HG02943 (cell line): Measurements from ENCODE around the gene SIM2.

ENCODE experiments used
- ATAC-seq: cut with Tn5 transposase; IDR thresholded peaks from one replicate; pipeline ENCODE4 v1.9.1; 2021; ENCODE audit warnings: mild to moderate bottlenecking, low read depth, moderate library complexity; ENCODE audit not compliant: unreplicated experiment

Gene SIM2

DNA sequence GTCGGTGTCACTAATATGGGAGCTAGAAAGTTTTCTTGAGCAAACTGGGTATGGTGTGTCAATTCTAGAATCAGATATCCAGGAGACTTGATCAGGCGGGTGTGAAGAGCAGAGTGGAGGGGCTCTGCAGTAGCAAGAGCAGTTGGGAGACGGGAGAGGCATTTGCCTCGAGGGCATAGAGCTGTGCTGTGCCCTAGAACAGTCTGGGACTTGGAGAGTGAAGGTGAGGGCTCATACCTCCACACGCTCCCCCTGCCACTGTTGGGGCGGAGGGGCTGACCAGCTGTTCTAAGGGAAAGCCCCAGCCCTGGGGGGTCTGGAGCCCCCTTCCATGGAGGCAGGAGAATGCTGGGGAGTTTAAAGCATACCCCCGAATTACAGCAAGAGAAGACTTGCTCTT, 33.8 kb downstream of the SIM2 start:
- no peak for ATAC-seq

DNA sequence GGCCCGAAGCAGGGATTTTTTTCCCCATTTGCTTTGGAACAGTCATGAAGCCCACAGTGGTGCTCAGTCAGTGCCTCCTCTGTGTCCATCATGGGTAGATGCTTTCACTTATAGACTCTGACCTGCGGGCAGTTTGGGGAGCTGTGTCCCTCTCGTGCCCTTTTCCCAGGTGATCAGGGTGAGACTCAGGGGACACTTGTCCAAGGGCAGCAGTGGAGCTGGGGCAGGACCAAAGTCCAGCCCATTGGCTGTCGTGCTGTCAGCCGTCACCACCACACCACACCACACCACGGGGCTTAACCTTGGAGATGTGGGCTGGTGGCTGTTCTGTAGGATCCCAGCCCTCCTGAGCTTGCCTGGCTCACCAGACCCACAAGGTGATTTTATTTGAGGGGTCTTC, 34.9 kb downstream of the SIM2 start:
- ATAC-seq, result no peak

DNA sequence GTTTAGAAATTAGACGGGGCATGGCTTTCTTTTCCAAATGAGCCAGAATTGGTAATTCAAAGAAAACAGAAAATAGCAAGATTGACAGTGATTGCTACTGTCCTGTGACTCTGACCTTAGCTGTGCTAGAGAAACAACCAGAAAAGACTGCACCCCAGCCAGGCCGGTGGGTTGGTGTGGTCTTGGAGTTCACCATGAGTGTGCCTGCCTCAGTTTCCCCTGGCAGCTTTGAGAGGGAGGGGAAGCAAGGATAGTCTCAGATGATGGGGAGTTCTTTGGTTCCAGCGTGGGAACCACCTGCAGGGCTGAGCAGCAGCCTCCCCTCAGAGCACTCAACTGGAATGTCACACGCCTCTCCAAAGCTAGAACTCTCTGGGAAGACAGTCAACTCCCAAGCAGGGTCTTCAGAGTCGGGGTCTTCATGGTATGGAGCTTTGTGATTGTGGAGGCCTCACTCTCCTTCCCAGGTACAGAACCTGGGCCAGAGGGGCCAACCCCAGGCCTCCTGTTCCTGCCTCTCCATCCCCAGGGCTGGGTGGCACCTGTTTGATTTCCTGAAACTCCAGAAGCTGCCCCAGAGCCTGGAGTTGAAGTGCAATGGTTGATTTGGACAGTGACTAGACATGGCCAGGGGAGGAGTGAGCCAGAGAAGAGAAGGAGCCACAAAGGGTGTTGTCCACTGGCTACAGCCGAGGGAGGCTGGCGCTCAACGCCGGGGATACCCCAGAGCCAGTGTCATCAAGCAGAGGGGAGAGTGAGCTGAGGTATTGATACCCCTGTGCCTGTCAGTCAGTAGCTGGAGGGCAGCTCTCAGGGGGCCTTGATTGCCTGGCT, 35.7 kb downstream of the SIM2 start:
- ATAC-seq, result no peak

DNA sequence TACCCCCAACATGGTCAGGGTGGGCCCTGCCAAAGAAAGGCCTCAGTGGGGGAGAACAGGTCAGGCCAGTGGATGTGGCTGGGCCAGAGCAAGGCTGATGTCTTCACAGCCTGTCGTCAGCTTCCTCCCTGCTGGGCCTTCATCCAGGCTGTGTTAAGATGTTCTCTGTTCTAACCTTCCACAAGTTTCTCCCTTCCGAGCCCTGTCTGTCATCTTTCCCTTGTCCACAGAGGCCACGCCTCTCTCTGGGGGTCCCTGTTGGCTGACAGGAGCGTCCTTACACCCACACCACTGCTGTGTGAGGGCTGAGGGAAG, 36.2 kb downstream of the SIM2 start:
- ATAC-seq, result no peak

DNA sequence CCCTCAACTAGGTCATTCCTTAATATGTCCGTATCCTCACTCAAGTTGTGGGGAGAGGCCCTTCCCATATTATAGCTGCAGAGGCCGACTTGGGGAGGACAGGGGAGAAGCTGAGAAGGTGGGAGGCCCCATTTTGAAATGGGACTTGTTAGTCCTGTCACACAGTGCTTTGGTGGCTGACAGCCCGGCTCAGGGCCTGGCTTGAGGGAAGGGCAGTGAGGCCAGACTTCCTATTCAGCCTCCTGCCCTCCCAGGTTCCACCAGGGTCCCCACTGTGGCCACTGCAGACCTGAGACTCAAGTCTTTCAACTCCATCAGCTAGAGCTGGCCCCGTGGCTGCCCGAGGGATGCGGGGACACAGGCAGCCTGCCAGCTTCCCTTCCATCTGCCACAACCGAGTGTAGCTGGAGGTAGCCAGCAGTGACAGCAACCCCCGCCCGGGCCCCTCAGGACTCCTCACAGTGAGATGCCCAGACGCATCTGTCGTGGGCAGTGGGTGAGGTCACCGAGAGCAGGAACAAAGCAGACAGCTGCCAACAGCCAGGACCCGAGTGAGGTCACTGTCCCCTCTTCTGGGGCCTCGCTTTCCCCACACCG, 36.9 kb downstream of the SIM2 start:
- no peak for ATAC-seq

DNA sequence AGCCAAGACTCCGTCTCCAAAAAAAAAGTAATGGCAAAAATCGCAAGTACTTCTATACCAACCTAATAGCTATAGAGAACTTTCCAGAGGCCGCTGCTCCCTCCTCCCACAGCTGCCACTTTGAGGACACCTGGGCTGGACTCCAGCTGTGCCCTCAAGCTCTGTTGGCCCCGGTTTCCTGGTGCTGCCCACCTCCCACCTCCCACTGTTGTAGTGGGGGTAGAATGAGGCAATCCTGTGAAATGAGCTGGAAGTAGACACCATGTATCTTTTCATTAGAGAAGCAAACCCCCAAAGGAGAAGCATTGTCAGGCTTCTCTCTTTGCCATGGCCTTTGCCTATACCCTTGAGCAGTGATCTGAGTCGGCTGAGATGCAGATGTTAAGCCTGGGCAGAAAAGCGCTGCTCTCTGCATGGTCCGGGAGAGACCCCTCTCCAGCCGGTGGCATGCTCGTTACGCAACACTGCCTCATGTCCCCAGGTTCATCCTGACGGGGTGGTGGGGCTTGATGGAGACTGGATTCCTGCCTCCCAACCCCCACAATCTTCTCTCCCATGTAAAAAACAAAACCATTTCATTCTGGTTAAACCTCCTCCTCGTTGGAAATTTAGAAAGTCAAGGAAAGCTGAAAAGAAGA, 39.7 kb downstream of the SIM2 start:
- ATAC-seq, result no peak

DNA sequence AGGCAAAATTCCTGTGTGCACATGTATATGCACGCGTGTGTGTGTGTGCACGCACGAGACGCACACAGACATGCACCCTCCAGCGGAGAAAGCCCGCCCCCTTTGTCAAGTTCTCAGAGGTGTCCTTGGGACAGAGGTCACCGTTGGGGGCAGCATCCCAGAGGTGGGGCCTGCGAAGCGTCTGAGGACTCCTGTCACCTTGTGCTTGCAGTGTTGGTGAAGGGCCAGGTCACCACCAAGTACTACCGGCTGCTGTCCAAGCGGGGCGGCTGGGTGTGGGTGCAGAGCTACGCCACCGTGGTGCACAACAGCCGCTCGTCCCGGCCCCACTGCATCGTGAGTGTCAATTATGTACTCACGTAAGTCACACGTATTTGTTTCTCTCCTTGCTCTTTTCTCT, 42.6 kb downstream of the SIM2 start:
- ATAC-seq, result no peak

DNA sequence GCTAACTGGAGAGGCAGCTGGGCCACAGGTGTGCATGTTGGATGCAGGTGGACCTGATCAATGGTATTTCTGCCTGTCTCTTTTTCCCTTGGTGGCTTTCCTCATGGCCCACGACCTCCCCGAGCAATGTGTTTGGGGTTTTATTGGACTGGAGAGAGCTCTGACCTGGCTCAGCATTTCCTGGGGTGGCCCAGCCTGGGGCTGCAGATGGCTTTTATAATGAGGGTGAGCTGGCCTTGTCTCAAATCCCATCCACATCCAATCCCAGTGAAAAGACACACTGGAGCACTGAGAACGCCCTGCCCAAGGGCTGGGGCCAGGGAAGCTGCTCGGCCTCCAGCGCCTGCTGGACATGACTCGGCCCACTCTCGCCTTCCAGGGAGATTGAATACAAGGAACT, 44.1 kb downstream of the SIM2 start:
- no peak for ATAC-seq

DNA sequence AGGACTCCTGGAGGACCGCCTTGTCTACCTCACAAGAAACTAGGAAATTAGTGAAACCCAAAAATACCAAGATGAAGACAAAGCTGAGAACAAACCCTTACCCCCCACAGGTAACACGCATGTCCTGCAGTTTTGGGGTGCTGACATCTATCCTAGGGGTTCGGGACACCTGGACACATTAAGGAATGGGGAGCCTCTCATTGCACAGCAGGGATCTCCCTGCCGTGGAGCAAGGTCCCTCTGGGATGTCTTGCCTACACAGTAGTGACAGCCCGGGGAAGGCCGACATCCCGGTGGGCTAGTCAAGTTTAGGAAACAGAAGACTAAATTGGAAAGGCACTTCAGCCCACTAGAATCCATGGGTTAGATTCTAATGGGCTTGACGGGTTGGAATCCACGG, 44.5 kb downstream of the SIM2 start:
- no peak for ATAC-seq

DNA sequence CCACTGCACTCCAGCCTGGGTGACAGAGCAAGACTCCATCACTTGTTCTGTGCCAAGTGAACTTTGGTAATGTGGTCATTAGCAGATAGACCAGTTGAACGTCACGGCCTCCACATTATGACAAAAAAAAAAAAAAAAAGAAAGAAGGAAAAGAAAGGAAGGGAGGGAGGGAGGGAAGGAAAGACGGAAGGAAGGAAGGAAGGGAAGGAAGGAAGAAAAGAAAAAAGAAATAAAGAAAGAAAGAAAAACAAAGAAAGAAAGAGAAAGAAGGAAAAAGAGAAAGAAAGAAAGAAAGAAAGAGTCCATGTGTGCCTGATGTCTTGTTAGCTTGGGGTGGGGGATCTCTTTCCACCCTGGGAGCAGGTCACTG, 45.3 kb downstream of the SIM2 start:
- no peak for ATAC-seq

DNA sequence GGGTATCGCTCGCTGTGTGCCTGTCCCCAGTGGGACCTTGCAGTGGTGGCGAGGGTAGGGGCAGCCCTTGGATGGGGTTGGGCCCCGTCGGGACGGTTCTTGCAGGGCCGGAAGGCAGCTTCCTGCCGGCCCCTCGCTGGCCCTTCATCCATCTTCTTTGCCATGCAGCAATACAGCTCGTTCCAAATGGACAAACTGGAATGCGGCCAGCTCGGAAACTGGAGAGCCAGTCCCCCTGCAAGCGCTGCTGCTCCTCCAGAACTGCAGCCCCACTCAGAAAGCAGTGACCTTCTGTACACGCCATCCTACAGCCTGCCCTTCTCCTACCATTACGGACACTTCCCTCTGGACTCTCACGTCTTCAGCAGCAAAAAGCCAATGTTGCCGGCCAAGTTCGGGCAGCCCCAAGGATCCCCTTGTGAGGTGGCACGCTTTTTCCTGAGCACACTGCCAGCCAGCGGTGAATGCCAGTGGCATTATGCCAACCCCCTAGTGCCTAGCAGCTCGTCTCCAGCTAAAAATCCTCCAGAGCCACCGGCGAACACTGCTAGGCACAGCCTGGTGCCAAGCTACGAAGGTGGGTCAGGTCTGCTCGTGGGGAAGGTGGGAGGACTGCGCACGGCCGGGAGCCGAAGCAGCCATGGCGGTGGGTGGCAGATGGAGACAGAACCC, 45.8 kb downstream of the SIM2 start:
- no peak for ATAC-seq

DNA sequence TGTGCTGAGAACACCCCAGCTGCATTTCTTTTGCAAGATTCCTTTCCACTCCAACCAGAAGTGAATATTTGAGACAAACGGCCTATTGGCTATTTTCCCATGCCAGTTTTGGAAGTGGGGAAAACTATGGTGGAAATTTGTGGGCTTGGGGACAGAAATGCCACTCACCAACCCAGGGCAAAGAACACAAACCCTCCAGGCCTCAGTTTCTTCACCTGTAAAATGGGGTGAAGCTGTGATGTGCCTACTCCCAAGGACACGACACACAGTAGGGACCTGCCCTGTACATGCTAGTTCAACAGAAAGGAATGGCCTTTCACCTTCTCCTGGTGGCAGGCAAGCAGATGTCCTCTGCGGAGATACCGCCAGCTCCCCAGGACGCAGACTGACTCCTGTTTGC, 46.5 kb downstream of the SIM2 start:
- ATAC-seq, result no peak

DNA sequence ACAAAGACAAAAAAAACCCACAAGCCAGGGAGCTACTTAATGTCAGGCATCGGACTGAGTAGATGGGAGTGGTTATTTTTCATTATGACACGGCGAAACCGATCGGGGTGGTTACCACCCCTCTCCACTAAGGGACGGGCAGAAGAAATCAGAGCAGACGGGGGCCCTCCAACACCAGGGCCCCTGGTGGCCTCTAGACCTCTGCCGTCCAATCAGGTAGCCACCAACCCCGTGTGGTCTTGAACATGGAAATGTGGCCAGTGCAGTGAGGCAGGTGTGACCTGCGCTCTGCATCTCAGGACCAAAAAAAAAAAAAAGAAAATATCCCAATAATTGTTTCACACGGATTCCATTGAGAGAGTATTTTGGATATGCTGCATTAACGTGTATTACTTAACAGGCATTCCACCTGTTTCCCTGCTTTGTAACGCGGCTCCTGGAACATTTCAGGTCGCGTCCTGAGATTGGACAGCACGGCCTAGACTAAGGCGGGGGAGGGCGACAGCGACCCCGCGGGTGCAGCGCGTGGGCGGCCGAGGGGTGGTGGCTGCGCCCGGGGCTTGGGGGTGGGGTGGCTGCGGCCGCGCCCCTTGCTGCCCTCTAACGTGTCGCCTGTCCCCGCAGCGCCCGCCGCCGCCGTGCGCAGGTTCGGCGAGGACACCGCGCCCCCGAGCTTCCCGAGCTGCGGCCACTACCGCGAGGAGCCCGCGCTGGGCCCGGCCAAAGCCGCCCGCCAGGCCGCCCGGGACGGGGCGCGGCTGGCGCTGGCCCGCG, 48.3 kb downstream of the SIM2 start:
- ATAC-seq, result no peak

DNA sequence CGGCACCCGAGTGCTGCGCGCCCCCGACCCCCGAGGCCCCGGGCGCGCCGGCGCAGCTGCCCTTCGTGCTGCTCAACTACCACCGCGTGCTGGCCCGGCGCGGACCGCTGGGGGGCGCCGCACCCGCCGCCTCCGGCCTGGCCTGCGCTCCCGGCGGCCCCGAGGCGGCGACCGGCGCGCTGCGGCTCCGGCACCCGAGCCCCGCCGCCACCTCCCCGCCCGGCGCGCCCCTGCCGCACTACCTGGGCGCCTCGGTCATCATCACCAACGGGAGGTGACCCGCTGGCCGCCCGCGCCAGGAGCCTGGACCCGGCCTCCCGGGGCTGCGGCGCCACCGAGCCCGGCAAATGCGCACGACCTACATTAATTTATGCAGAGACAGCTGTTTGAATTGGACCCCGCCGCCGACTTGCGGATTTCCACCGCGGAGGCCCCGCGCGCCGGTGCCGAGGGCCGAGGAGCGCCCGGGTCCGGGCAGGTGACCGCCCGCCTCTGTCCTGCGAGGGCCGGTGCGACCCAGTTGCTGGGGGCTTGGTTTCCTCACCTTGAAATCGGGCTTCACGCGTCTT, 49.0 kb downstream of the SIM2 start:
- ATAC-seq, result no peak

DNA sequence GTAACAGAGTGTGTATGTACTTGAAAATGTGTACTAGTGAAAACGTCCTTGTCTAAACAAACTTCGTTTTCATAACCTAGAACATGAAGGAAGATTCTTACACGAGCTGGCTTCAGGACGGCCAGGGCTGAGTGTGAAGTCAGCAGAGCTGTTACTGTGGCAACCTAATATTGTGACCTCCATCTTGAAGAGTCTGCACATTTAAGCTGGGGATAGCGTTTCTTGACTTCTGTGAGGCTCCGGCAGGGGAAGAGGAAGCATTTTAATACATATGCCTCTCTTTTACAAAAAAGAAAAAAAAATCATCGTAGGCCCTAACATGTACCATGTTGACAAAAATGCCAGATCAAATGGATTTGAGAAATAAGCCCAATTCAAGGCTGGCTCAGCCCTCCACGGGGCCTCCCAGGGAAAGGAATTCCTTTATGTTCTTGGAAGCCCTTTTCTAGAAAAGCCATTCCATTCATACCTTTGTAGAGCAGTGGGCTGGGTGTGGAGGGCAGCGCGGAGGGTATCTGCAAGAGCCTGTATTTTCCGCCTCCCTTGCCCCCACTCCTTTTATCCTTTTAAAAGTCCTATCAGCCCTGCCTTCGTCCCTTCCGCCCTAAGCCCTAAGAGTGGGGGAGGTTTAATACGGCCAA, 51.1 kb downstream of the SIM2 start:
- ATAC-seq, result no peak

DNA sequence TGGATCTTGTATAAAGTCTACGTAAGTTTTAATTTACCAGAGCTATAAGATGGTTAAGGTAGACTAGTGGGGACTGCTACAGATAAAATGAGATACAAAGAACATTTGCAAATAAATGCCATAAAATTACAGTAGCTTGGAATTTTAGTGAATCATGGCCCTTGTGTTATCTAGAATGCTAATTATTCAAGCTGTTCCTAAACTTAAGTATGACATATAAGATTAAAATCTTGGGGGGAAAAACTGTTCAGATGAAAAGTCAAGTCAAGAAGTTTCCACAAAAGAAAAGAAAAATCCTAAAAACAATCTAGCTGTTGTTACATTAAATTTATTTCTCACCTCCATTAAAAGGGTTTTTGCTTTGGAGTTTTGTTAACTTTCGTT, 51.7 kb downstream of the SIM2 start:
- ATAC-seq, result no peak

DNA sequence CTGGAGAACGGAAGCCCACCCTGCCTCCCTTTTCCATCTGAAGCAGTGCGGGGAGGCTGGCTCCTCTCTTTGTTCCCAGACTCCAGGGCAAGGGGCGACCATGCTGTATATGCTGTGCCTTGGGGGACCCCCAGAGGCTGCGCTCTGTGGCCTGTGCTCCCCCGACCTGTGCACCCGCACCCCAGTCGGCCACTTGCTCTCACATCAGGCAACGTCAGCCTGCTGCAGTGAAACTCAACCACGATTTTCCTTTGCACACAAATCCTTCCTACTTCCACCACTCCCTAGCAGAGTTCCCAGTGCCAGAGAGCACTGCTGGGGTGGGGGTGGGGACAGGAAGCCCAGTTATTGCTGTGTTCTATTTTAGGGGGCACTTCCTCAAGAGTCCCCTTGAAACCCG, 52.5 kb downstream of the SIM2 start:
- ATAC-seq, result no peak

DNA sequence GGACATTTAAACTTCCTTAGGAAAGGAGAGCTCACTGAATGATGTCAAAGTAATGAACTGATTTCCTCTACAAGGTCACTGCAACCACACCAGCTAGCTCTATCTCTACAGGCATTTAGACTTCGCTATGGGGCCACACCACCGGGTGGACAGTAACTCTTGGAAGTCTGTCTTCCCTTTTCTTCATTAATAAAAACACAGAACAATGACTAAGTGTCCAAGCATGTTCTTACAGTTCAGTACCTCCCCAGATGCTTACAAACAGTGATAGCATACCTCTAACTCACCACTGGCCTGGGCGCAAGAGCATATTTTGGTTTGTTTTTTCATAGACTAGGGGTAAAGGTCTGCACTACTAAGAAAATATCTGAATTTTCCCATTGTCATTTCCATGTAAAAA, 54.6 kb downstream of the SIM2 start:
- no peak for ATAC-seq

DNA sequence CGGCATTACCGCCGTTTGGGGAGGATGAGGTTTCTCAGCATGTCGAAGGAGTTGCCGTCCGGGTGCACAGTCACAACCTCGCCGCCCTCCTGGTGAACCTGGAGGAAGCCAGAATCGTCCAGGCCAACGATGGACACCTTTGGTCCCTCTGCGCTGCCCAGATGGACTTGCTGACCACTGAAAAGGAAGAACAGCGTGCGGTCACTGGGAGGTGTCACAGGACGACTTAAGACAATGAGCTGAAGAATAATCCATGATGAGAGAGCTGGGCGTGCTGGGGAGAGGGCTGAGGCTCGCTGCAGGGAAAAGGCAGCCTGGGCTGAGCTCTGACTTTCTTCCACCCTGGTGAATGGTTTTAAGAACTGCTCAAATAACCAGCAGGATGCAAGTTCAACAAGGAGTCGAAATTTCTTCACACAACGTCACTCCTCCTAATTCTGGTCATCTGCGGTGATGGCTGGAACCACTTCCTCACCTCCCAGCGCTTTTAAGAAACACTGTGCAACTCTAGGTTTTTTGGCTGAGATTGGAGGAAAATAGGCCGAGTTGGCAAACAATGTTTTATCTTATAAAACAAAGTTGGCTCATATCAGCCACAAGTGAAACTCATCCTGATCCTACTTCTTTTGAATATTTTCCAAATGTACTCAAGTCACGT, 55.5 kb downstream of the SIM2 start:
- no peak for ATAC-seq

DNA sequence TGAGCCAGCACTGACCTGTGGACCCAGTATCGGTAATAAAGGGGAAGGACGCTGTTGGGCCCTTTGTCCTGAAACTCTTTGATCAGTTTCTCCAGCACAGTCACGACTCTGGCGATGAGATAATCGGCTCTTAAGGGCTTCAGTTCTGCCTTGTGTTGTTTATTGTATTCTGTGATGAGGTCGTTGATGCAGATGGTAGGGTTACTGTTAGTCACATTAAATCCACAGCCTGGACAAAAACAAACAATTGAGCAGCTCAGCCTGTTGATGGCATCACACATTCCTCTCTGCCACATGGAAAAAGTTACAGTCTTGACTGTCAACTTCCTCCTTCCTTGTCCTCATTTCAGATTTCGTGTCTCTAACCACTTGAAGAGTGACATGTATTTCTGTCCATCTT, 57.6 kb downstream of the SIM2 start:
- ATAC-seq, result no peak
